Measurements from ENCODE around the gene HHIPL1.

The HHIPL1 gene

GRCh38 chr14:99724196-99724891 is 79.4 kb downstream of the HHIPL1 start:
- Histone ChIP-seq H3K9me3 (ENCODE audit: insufficient read depth, low read depth, low read length) (no peaks in the 10 kb centered on the region), H3K4me1 (ENCODE audit: insufficient read depth, low read length) (no peaks in the 10 kb centered on the region), H3K36me3 (ENCODE audit: insufficient read depth, low read length) (no peaks in the 10 kb centered on the region), H3K4me3 (ENCODE audit: low read length) (no peak overlapping the region), H3K9ac (ENCODE audit: low read depth, low read length) (no peak overlapping the region), H3K27me3 (ENCODE audit: insufficient read depth, low read length) (no peaks in the 10 kb centered on the region), H3K27ac (ENCODE audit: low read depth, low read length) (no peak overlapping the region)
- WGBS = 94% methylated on average over 5 of the region's 5 CpGs

- Histone ChIP-seq H3K9ac (ENCODE audit: low read depth, low read length) (no peak overlapping the region), H3K36me3 (ENCODE audit: insufficient read depth, low read length) (no peaks in the 10 kb centered on the region), H3K27me3 (ENCODE audit: insufficient read depth, low read length) (no peaks in the 10 kb centered on the region), H3K27ac (ENCODE audit: low read depth, low read length) (no peak overlapping the region), H3K4me1 (ENCODE audit: insufficient read depth, low read length) (no peaks in the 10 kb centered on the region), H3K9me3 (ENCODE audit: insufficient read depth, low read depth, low read length) (no peaks in the 10 kb centered on the region), H3K4me3 (ENCODE audit: low read length) (no peak overlapping the region)
- WGBS = 95% methylated on average over 15 of the region's 15 CpGs
Measured at GRCh38 chr14:99724939-99725773, 80.2 kb downstream of the HHIPL1 start.

- no peaks in the 10 kb centered on the region for H3K9me3 ChIP-seq (ENCODE audit: insufficient read depth, low read depth, low read length)
- no peak overlapping the region for H3K4me3 ChIP-seq (ENCODE audit: low read length)
- WGBS = 69% methylated on average over 18 of the region's 18 CpGs
- no peak overlapping the region for H3K9ac ChIP-seq (ENCODE audit: low read depth, low read length)
- no peaks in the 10 kb centered on the region for H3K27me3 ChIP-seq (ENCODE audit: insufficient read depth, low read length)
- no peak overlapping the region for H3K27ac ChIP-seq (ENCODE audit: low read depth, low read length)
- H3K4me1 ChIP-seq (ENCODE audit: insufficient read depth, low read length) = peaks cover 5% of the 10 kb centered on the region
- no peaks in the 10 kb centered on the region for H3K36me3 ChIP-seq (ENCODE audit: insufficient read depth, low read length)
Measured at GRCh38 chr14:99725774-99726537, 81.0 kb downstream of the HHIPL1 start.

- WGBS = 84% methylated on average over 26 of the region's 26 CpGs
- Histone ChIP-seq H3K27me3 (ENCODE audit: insufficient read depth, low read length) (no peaks in the 10 kb centered on the region), H3K9me3 (ENCODE audit: insufficient read depth, low read depth, low read length) (no peaks in the 10 kb centered on the region), H3K36me3 (ENCODE audit: insufficient read depth, low read length) (no peaks in the 10 kb centered on the region), H3K9ac (ENCODE audit: low read depth, low read length) (no peak overlapping the region), H3K4me1 (ENCODE audit: insufficient read depth, low read length) (peaks cover 6% of the 10 kb centered on the region), H3K27ac (ENCODE audit: low read depth, low read length) (no peak overlapping the region), H3K4me3 (ENCODE audit: low read length) (no peak overlapping the region)
Measured at GRCh38 chr14:99726538-99727095, 81.7 kb downstream of the HHIPL1 start.

- Histone ChIP-seq H3K9ac (ENCODE audit: low read depth, low read length) (no peak overlapping the region), H3K27me3 (ENCODE audit: insufficient read depth, low read length) (no peaks in the 10 kb centered on the region), H3K9me3 (ENCODE audit: insufficient read depth, low read depth, low read length) (no peaks in the 10 kb centered on the region), H3K4me3 (ENCODE audit: low read length) (no peak overlapping the region), H3K36me3 (ENCODE audit: insufficient read depth, low read length) (no peaks in the 10 kb centered on the region), H3K27ac (ENCODE audit: low read depth, low read length) (no peak overlapping the region), H3K4me1 (ENCODE audit: insufficient read depth, low read length) (peaks cover 6% of the 10 kb centered on the region)
- WGBS = 95% methylated on average over 25 of the region's 25 CpGs
Measured at GRCh38 chr14:99727096-99727870, 82.4 kb downstream of the HHIPL1 start.

- Histone ChIP-seq H3K9me3 (ENCODE audit: insufficient read depth, low read depth, low read length) (no peaks in the 10 kb centered on the region), H3K4me1 (ENCODE audit: insufficient read depth, low read length) (peaks cover 6% of the 10 kb centered on the region), H3K4me3 (ENCODE audit: low read length) (no peak overlapping the region), H3K36me3 (ENCODE audit: insufficient read depth, low read length) (no peaks in the 10 kb centered on the region), H3K27me3 (ENCODE audit: insufficient read depth, low read length) (no peaks in the 10 kb centered on the region), H3K9ac (ENCODE audit: low read depth, low read length) (no peak overlapping the region), H3K27ac (ENCODE audit: low read depth, low read length) (no peak overlapping the region)
- 90% methylated on average over 16 of the region's 16 CpGs for WGBS
Measured at GRCh38 chr14:99728231-99728920, 83.4 kb downstream of the HHIPL1 start.

- no peaks in the 10 kb centered on the region for H3K27me3 ChIP-seq (ENCODE audit: insufficient read depth, low read length)
- H3K9me3 ChIP-seq (ENCODE audit: insufficient read depth, low read depth, low read length) = no peaks in the 10 kb centered on the region
- peaks cover 6% of the 10 kb centered on the region for H3K4me1 ChIP-seq (ENCODE audit: insufficient read depth, low read length)
- no peak overlapping the region for H3K27ac ChIP-seq (ENCODE audit: low read depth, low read length)
- H3K36me3 ChIP-seq (ENCODE audit: insufficient read depth, low read length) = no peaks in the 10 kb centered on the region
- 87% methylated on average over 4 of the region's 4 CpGs for WGBS
- H3K9ac ChIP-seq (ENCODE audit: low read depth, low read length) = no peak overlapping the region
- H3K4me3 ChIP-seq (ENCODE audit: low read length) = no peak overlapping the region
Measured at GRCh38 chr14:99728981-99729451, 84.1 kb downstream of the HHIPL1 start.

Measured in HUES64 (cell line).